Hepatocyte (in vitro differentiated cells): ENCODE measurements around the gene HSD17B2. TPM values are rescaled to one million over a fixed set of nuclear protein-coding genes. Genes with fewer than 3 reads are reported as not detected.
A peak's percentile ranks its signal among the peaks of the same experiment; 100 is the strongest.

Experiments used
- DNase-seq: peaks from one replicate; pipeline ENCODE4 v3.0.0-alpha.2; 2016; ENCODE audit warnings: low spot score
- H2AFZ ChIP-seq: fragments of 200-600 bp; sonication (generic); 2 replicates; pipeline ENCODE4 v1.6.0; 2016; ENCODE audit warnings: antibody characterized with exemption, mild to moderate bottlenecking
- H3K27ac ChIP-seq: fragments of 200-600 bp; sonication (generic); 2 replicates; pipeline ENCODE4 v1.5.1; 2016; ENCODE audit warnings: mild to moderate bottlenecking
- H3K27me3 ChIP-seq: fragments of 200-600 bp; sonication (generic); 2 replicates; pipeline ENCODE4 v1.6.1; 2016
- H3K36me3 ChIP-seq: fragments of 200-600 bp; sonication (generic); replicated peaks from 2 replicates; pipeline ENCODE4 v1.5.1; 2016; ENCODE audit warnings: low read depth; ENCODE audit not compliant: insufficient read depth
- H3K4me1 ChIP-seq: fragments of 200-600 bp; sonication (generic); 2 replicates; pipeline ENCODE4 v1.5.1; 2016; ENCODE audit warnings: mild to moderate bottlenecking, moderate library complexity; ENCODE audit not compliant: insufficient read depth
- H3K4me2 ChIP-seq: fragments of 200-600 bp; sonication (generic); 2 replicates; pipeline ENCODE4 v1.6.0; 2016
- H3K4me3 ChIP-seq: fragments of 200-600 bp; sonication (generic); 2 replicates; pipeline ENCODE4 v1.5.1; 2016; ENCODE audit warnings: mild to moderate bottlenecking
- H3K79me2 ChIP-seq: fragments of 200-600 bp; sonication (generic); 2 replicates; pipeline ENCODE4 v1.6.0; 2017; ENCODE audit warnings: mild to moderate bottlenecking
- H3K9me2 ChIP-seq: fragments of 200-600 bp; sonication (generic); replicated peaks from 2 replicates; pipeline ENCODE4 v1.6.0; 2017; ENCODE audit warnings: mild to moderate bottlenecking; ENCODE audit not compliant: insufficient read depth
- H3K9me3 ChIP-seq: fragments of 200-600 bp; sonication (generic); 2 replicates; pipeline ENCODE4 v1.5.1; 2016; ENCODE audit warnings: low read depth, mild to moderate bottlenecking
- H4K20me1 ChIP-seq: fragments of 200-600 bp; sonication (generic); 2 replicates; pipeline ENCODE4 v1.6.0; 2016; ENCODE audit warnings: mild to moderate bottlenecking; ENCODE audit not compliant: insufficient read depth, poor library complexity, severe bottlenecking
- CTCF ChIP-seq: fragments of 200-600 bp; sonication (generic); IDR thresholded peaks from 2 replicates; pipeline ENCODE4 v1.5.1; 2016; ENCODE audit warnings: antibody characterized with exemption, mild to moderate bottlenecking; ENCODE audit not compliant: poor library complexity
- EZH2 ChIP-seq: fragments of 200-600 bp; sonication (generic); IDR thresholded peaks from 2 replicates; pipeline ENCODE4 v1.6.1; 2016; ENCODE audit warnings: antibody characterized with exemption, mild to moderate bottlenecking, borderline replicate concordance
- EZH2phosphoT487 ChIP-seq: fragments of 200-600 bp; sonication (generic); IDR thresholded peaks from one replicate; pipeline ENCODE4 v1.6.1; 2018; ENCODE audit warnings: antibody characterized with exemption, mild to moderate bottlenecking, low read depth, moderate library complexity; ENCODE audit not compliant: unreplicated experiment, severe bottlenecking
- WGBS: methylation state at CpG from one replicate; pipeline ENCODE4 v1.1.6; 2016; ENCODE audit warnings: low lambda C conversion rate; ENCODE audit errors: missing lambda C conversion rate; 5-methylcytosine and 5-hydroxymethylcytosine counted together
- polyA plus RNA-seq: library from polyadenylated mRNA; unstranded; fragments of >200 nt; fragmentation: Nextera tagmentation; extraction: Ambion mirVana; gene quantifications from 2 replicates; pipeline ENCODE4 v1.2.1, GENCODE V29; 2016
- total RNA-seq: library from RNA; depleted of rRNA; stranded (reverse); fragments of >200 nt; gene quantifications from 2 replicates; pipeline ENCODE4 v1.2.3, GENCODE V29; 2014

HSD17B2 gene
- total and polyA plus RNA-seq, 2 experiments from 2014 or later = 75.6 to 91.1 TPM

- no peaks in the 10 kb centered on the region for H4K20me1 ChIP-seq
- TF ChIP-seq EZH2phosphoT487 (no peak), CTCF (no peak), EZH2 (no peak)
- peaks cover 25% of the 10 kb centered on the region for H3K79me2 ChIP-seq
- H3K36me3 ChIP-seq = no peaks in the 10 kb centered on the region
- H3K4me1 ChIP-seq = peaks cover 18% of the 10 kb centered on the region
- H3K9me2 ChIP-seq = no peaks in the 10 kb centered on the region
- DNase-seq = no peak
- H3K4me3 ChIP-seq = no peak overlapping the region
- H3K27me3 ChIP-seq = no peaks in the 10 kb centered on the region
- H2AFZ ChIP-seq = no peak overlapping the region
- H3K9me3 ChIP-seq = no peaks in the 10 kb centered on the region
- no peak overlapping the region for H3K27ac ChIP-seq
- WGBS = 91% methylated on average over 6 of the region's 6 CpGs
- no peak overlapping the region for H3K4me2 ChIP-seq
Observed at GRCh38 chr16:82033006-82033405, 2.0 kb upstream of the HSD17B2 start.

GRCh38 chr16:82033683-82034300, 1.3 kb upstream of the HSD17B2 start:
- no peaks in the 10 kb centered on the region for H3K27me3 ChIP-seq
- no peaks in the 10 kb centered on the region for H4K20me1 ChIP-seq
- no peak for TF ChIP-seq CTCF
- TF ChIP-seq EZH2phosphoT487 = no peak
- TF ChIP-seq EZH2 = no peak
- peaks cover 24% of the 10 kb centered on the region for H3K4me1 ChIP-seq
- H3K36me3 ChIP-seq = no peaks in the 10 kb centered on the region
- H3K27ac ChIP-seq = peak overlapping the region; percentile 55
- H3K4me3 ChIP-seq = no peak overlapping the region
- H3K79me2 ChIP-seq = peaks cover 33% of the 10 kb centered on the region
- peak; percentile 51 for DNase-seq
- H3K9me3 ChIP-seq = no peaks in the 10 kb centered on the region
- peak overlapping the region; percentile 74 for H3K4me2 ChIP-seq
- H2AFZ ChIP-seq = no peak overlapping the region
- whole genome bisulfite sequencing = 62% methylated on average over 8 of the region's 8 CpGs
- H3K9me2 ChIP-seq = no peaks in the 10 kb centered on the region

- Histone ChIP-seq H3K4me3 (no peak overlapping the region), H3K79me2 (peaks cover 66% of the 10 kb centered on the region), H3K36me3 (no peaks in the 10 kb centered on the region), H3K4me1 (peaks cover 24% of the 10 kb centered on the region), H4K20me1 (no peaks in the 10 kb centered on the region), H3K27ac (peak overlapping the region; percentile 71), H3K27me3 (no peaks in the 10 kb centered on the region), H3K9me2 (no peaks in the 10 kb centered on the region), H2AFZ (no peak overlapping the region), H3K9me3 (no peaks in the 10 kb centered on the region), H3K4me2 (peak overlapping the region; percentile 74)
- WGBS = 67% methylated on average over 4 of the region's 4 CpGs
- no peak for TF ChIP-seq EZH2phosphoT487
- no peak for TF ChIP-seq CTCF
- no peak for TF ChIP-seq EZH2
- DNase-seq = no peak
Observed at GRCh38 chr16:82037251-82037650, 2.2 kb downstream of the HSD17B2 start.

- WGBS = 49% methylated on average over 2 of the region's 2 CpGs
- H3K9me3 ChIP-seq = no peaks in the 10 kb centered on the region
- H3K9me2 ChIP-seq = no peaks in the 10 kb centered on the region
- no peak for DNase-seq
- H3K27ac ChIP-seq = peak overlapping the region; percentile 71
- H2AFZ ChIP-seq = no peak overlapping the region
- H3K4me2 ChIP-seq = peak overlapping the region; percentile 74
- H4K20me1 ChIP-seq = no peaks in the 10 kb centered on the region
- H3K4me3 ChIP-seq = no peak overlapping the region
- H3K4me1 ChIP-seq = peaks cover 24% of the 10 kb centered on the region
- peaks cover 70% of the 10 kb centered on the region for H3K79me2 ChIP-seq
- TF ChIP-seq EZH2phosphoT487 = no peak
- TF ChIP-seq CTCF = no peak
- no peak for TF ChIP-seq EZH2
- H3K27me3 ChIP-seq = no peaks in the 10 kb centered on the region
- no peaks in the 10 kb centered on the region for H3K36me3 ChIP-seq
Observed at GRCh38 chr16:82037666-82038065, 2.6 kb downstream of the HSD17B2 start.
